Skeletal muscle tissue (tissue), 4 donors: ENCODE measurements around the gene PKNOX1. TPM values are rescaled to one million over a fixed set of nuclear protein-coding genes. Genes with fewer than 3 reads are reported as not detected.
"Not testable (repeated sequence)": the region's sequence is repeated elsewhere in the genome, so short reads cannot be mapped to it uniquely, and the experiment has no call there.

Experiments used
- H3K27ac ChIP-seq: one replicate; pipeline ENCODE4 v1.7.0; 2013; ENCODE audit warnings: mild to moderate bottlenecking, low read depth, low read length, inconsistent platforms
- H3K27me3 ChIP-seq, 3 donors: one replicate each; pipeline ENCODE4 v1.7.0; 2013; ENCODE audit warnings: low read length in 3 of 3; ENCODE audit not compliant: control insufficient read depth in 3 of 3, insufficient read depth in 3 of 3
- H3K36me3 ChIP-seq, 3 donors: one replicate each; pipeline ENCODE4 v1.7.0; 2013; ENCODE audit warnings: low read length in 3 of 3; ENCODE audit not compliant: control insufficient read depth in 3 of 3, insufficient read depth in 3 of 3
- H3K4me1 ChIP-seq, 3 donors: one replicate each; pipeline ENCODE4 v1.7.0; 2013; ENCODE audit warnings: low read length in 3 of 3, mild to moderate bottlenecking in 3 of 3; ENCODE audit not compliant: control insufficient read depth in 3 of 3, insufficient read depth in 3 of 3
- H3K4me3 ChIP-seq, 3 donors: one replicate each; pipeline ENCODE4 v1.7.0; 2013; ENCODE audit warnings: low read length in 3 of 3
- H3K9ac ChIP-seq, 3 donors: one replicate each; pipeline ENCODE4 v1.7.0; 2013; ENCODE audit warnings: low read length in 3 of 3, mild to moderate bottlenecking in 3 of 3, moderate library complexity in 2 of 3, low read depth in 1 of 3
- H3K9me3 ChIP-seq, 3 donors: one replicate each; pipeline ENCODE4 v1.7.0; 2013; ENCODE audit warnings: low read length in 3 of 3; ENCODE audit not compliant: control insufficient read depth in 3 of 3
- total RNA-seq: library from RNA; depleted of rRNA; stranded (reverse); fragments of >200 nt; gene quantifications from one replicate; pipeline ENCODE4 v1.2.3, GENCODE V29; 2014
- donor health status: Osteomylitis.

Gene PKNOX1
- total RNA-seq, 1 donor from 2014 or later: 8.9 TPM

DNA sequence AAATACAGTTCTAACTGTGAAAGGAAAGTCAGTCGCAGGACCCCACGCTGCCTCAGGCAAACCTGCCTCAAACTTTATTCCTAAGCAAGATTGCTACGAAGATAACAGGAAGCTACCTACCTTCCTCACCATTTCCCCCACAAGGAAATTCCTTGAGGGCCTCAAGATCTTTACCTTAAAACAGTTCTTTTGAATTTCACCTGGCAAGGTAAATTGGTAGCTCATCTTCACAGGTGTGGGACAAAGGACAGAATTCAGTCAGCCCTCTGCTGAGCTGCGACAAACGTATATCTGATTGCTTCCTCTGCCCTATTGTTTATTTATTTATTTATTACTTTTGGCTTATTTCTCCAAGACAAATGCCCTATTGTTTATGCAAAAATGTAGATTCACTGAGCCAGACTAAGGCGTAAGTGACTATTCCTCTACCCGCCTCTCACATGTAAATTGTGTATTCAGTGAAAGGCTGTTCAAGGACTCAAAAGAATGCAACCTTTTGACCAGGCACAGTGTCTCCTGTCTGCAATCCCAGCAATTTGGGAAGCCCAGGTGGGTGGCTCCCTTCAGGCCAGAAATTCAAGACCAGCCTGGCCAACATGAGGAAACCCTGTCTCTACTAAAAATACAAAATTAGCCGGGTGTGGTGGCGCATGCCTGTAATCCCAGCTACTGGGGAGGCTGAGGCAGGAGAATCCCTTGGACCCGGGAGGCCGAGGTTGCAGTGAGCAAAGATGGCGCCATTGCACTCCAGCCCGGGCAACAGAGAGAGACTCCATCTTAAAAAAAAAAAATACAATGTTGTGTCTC lies 17.3 kb upstream of the PKNOX1 start:
- Histone ChIP-seq H3K9ac (no peak overlapping the region), H3K36me3 (no peaks in the 10 kb centered on the region), H3K4me1 (no peaks in the 10 kb centered on the region), H3K4me3 (no peak overlapping the region), H3K27me3 (no peaks in the 10 kb centered on the region), H3K27ac (no peak overlapping the region), H3K9me3 (no peaks in the 10 kb centered on the region)

DNA sequence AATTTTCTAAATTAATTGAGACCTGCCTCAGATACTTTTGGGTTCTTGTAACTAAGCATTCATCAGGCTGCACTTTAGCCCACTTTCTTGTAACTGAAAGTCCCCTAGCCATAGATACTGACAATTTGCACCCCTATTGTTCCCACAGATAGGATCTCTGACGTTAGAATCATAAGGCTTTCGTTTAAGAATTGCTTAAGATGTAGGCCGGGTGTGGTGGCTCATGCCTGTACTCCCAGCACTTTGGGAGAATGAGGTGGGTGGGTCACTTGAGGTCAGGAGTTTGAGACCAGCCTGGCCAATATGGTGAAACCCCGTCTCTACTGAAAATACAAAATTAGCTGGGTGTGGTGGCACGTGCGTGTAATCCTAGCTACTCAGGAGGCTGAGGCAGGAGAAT lies 16.2 kb upstream of the PKNOX1 start:
- not testable (repeated sequence) for H3K27ac ChIP-seq

DNA sequence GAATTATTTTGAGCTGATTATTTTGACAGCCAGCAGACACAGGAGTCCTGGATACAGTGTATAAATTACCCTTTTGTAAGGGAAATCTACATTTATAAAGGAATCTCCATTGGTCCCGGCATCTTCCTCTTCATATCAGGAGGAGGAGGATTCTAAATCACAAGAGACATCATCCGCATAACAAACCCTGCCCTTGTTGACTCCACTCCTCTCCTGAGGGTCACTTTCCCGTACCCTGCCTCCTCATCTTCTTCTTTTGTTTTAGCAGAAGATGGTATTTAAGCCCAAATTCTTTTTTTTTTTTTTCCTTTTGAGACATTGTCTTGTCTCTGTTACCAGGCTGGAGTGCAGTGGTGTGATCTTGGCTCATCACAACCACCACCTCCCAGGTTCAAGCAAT lies 14.6 kb upstream of the PKNOX1 start:
- Histone ChIP-seq H3K27ac (no peak overlapping the region), H3K27me3 (no peaks in the 10 kb centered on the region), H3K36me3 (no peaks in the 10 kb centered on the region), H3K9ac (no peak overlapping the region), H3K4me1 (no peaks in the 10 kb centered on the region), H3K4me3 (no peak overlapping the region), H3K9me3 (no peaks in the 10 kb centered on the region)

More for the DNA sequence above, 16.2 kb upstream of the PKNOX1 start:
- H3K4me3 ChIP-seq, H3K36me3 ChIP-seq, H3K9me3 ChIP-seq, H3K9ac ChIP-seq, H3K27me3 ChIP-seq, H3K4me1 ChIP-seq: not testable (repeated sequence)

DNA sequence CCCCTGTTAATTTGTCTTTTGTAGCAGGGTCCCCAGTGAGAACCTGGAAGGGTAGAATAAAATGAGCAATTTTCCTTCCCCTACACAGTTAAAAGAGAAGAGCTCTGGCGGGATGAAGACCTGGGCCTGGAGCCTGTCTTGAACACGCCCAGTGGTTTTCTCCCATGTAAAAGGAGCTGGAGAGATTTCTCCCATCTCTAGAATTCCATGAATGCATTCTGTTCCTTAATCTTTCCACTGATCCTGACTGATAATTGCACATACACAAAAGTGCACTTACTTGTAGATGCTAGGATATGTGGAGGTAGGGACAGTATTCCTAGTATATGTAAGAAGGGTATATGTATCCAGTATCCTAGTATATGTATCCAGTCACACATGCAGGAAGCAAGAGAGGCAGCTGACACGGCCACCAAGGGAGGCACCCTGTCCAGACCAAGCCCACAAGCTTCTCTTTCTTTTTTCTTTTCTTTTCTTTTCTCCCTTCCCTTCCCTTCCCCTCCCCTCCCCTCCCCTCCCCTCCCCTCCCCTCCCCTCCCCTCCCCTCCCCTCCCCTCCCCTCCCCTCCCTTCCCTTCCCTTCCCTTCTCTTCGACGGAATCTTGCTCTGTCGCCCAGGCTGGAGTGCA lies 11.9 kb upstream of the PKNOX1 start:
- H3K9me3 ChIP-seq: no peaks in the 10 kb centered on the region
- H3K27ac ChIP-seq: no peak overlapping the region
- no peak overlapping the region for H3K9ac ChIP-seq
- H3K36me3 ChIP-seq: no peaks in the 10 kb centered on the region
- no peak overlapping the region for H3K4me3 ChIP-seq
- no peaks in the 10 kb centered on the region for H3K27me3 ChIP-seq
- H3K4me1 ChIP-seq: no peaks in the 10 kb centered on the region

DNA sequence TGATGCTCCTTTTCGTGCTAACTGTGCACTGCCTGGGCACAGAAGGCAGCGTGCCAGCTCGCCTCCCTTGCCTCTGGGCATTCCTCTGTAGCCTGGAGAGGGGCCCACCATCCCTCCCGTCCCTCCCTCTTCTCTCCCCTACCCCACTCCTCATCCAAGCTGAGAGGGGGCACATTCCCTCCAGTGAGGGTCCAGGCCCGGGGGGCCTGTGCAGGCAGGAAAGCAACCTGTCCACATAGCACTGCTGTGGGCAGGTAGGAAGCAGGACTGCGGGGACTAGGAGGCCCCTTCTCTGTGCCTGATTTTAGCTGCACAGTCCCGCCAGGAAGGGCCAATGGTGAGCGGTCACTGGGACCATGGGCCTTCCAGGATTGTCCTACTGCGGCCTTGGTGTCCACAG lies 10.3 kb upstream of the PKNOX1 start:
- Histone ChIP-seq H3K9ac (no peak overlapping the region), H3K27ac (no peak overlapping the region), H3K4me1 (no peaks in the 10 kb centered on the region), H3K4me3 (no peak overlapping the region), H3K9me3 (no peaks in the 10 kb centered on the region), H3K27me3 (no peaks in the 10 kb centered on the region), H3K36me3 (no peaks in the 10 kb centered on the region)

- H3K36me3 ChIP-seq: no peaks in the 10 kb centered on the region
- H3K4me3 ChIP-seq: no peak overlapping the region
- no peaks in the 10 kb centered on the region for H3K4me1 ChIP-seq
- no peak overlapping the region for H3K27ac ChIP-seq
- no peak overlapping the region for H3K9ac ChIP-seq
- H3K27me3 ChIP-seq: no peaks in the 10 kb centered on the region
- H3K9me3 ChIP-seq: no peaks in the 10 kb centered on the region
These were observed 9.7 kb upstream of the PKNOX1 start for GRCh38 chr21:42964546-42965210.

GRCh38 chr21:42965211-42965560 lies 9.2 kb upstream of the PKNOX1 start:
- Histone ChIP-seq H3K4me3 (no peak overlapping the region), H3K36me3 (no peaks in the 10 kb centered on the region), H3K27me3 (no peaks in the 10 kb centered on the region), H3K9ac (no peak overlapping the region), H3K4me1 (no peaks in the 10 kb centered on the region), H3K9me3 (no peaks in the 10 kb centered on the region), H3K27ac (no peak overlapping the region)

DNA sequence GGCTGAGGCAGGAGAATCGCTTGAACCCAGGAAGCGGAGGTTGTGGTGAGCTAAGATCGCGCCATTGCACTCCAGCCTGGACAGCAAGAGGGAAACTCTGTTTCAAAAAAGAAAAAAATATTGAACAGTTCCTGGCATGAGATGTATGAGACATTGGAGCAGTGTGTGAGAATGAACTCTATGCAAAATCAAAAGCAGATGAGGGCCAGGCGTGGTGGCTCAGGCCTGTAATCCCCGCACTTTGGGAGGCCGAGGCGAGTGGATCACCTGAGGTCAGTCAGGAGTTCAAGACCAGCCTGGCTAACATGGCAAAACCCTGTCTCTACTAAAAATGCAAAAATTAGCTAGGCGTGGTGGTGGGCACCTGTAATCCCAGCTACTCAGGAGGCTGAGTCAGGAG lies 6.7 kb upstream of the PKNOX1 start:
- not testable (repeated sequence) for H3K27ac ChIP-seq, H3K9ac ChIP-seq, H3K4me1 ChIP-seq, H3K9me3 ChIP-seq, H3K27me3 ChIP-seq, H3K36me3 ChIP-seq, H3K4me3 ChIP-seq

- no peaks in the 10 kb centered on the region for H3K27me3 ChIP-seq
- no peaks in the 10 kb centered on the region for H3K9me3 ChIP-seq
- peaks cover 5 to 12% (median 7%) of the 10 kb centered on the region in 3 donors for H3K4me1 ChIP-seq
- no peaks in the 10 kb centered on the region for H3K36me3 ChIP-seq
- no peak overlapping the region for H3K27ac ChIP-seq
- H3K4me3 ChIP-seq: no peak overlapping the region
- no peak overlapping the region for H3K9ac ChIP-seq
These were observed 5.2 kb upstream of the PKNOX1 start for GRCh38 chr21:42969193-42969600.

DNA sequence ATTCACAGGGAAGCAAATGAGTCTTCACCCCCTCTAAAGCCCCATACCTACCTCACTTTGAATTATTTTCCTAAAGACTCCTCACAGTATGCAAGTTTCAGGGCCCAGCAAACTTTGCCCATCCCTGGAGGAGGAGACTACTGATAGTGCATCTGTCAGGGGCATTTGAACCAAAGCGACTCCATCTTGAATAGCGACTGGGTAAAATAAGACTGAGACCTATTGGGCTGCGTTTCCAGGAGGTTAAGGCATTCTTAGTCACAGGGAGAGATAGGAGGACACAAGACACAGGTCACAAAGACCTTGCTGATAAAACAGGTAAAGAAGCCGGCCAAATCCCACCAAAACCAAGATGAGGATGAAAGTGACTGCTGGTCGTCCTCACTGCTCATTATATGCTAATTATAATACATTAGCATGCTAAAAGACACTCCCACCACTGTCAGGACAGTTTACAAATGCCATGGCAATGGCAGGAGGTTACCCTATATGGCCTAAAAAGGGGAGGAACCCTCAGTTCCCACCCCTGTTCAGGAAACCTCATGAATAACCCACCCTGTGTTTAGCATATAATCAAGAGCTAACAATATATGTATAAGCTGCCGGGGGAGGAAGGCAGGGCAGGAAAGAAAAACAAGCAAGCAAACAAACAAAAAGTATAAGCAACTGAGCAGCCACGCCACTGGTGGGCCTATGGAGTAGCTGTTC lies 3.3 kb upstream of the PKNOX1 start:
- Histone ChIP-seq H3K9me3 (no peaks in the 10 kb centered on the region), H3K27ac (no peak overlapping the region), H3K4me1 (peaks cover 8 to 16% (median 12%) of the 10 kb centered on the region in 3 donors), H3K27me3 (no peaks in the 10 kb centered on the region), H3K9ac (no peak overlapping the region), H3K4me3 (no peak overlapping the region), H3K36me3 (no peaks in the 10 kb centered on the region)
